Fibroblast of lung (primary cell): ENCODE results near the gene CDK5RAP1. TPM values are rescaled to one million over a fixed set of nuclear protein-coding genes. Genes with fewer than 3 reads are reported as not detected.

ENCODE experiments used
- DNase-seq, 2 donors: peaks; one replicate each; pipeline versions ENCODE4 v3.0.0 to v3.0.0-alpha.2; 2010; ENCODE audit warnings: low read depth in 2 of 2
- H2AFZ ChIP-seq: 2 replicates; pipeline ENCODE4 v1.5.1; 2012; ENCODE audit warnings: low read length, control low read depth, inconsistent platforms
- H3K27ac ChIP-seq: 2 replicates; pipeline ENCODE4 v1.5.1; 2011; ENCODE audit warnings: low read length, control low read depth; ENCODE audit not compliant: insufficient read depth
- H3K27me3 ChIP-seq: 2 replicates; pipeline ENCODE4 v1.5.1; 2011; ENCODE audit warnings: mild to moderate bottlenecking, low read length; ENCODE audit not compliant: control insufficient read depth, insufficient read depth
- H3K36me3 ChIP-seq: 2 replicates; pipeline ENCODE4 v1.5.1; 2011; ENCODE audit warnings: low read length; ENCODE audit not compliant: control insufficient read depth, insufficient read depth
- H3K4me1 ChIP-seq: 2 replicates; pipeline ENCODE4 v1.5.1; 2011; ENCODE audit warnings: low read length; ENCODE audit not compliant: control insufficient read depth, insufficient read depth; ENCODE audit errors: extremely low read depth
- H3K4me2 ChIP-seq: 2 replicates; pipeline ENCODE4 v1.5.1; 2011; ENCODE audit warnings: low read length, control low read depth; ENCODE audit not compliant: insufficient read depth; ENCODE audit errors: extremely low read depth
- H3K4me3 ChIP-seq, 4 experiments: fragments of 200-600 bp in 1 of 4; sonication (generic) in 1 of 4; replicated peaks in 1 of 4; 2 replicates each; pipeline ENCODE4 v1.5.1; 2011 to 2016; ENCODE audit warnings: low read length in 4 of 4, low read depth in 3 of 4, mild to moderate bottlenecking in 3 of 4, control low read depth in 2 of 4, inconsistent platforms in 1 of 4, mixed read lengths in 1 of 4; ENCODE audit not compliant: insufficient read depth in 1 of 4; ENCODE audit errors: control extremely low read depth in 1 of 4
- H3K79me2 ChIP-seq: 2 replicates; pipeline ENCODE4 v1.5.1; 2012; ENCODE audit warnings: mild to moderate bottlenecking, low read length, inconsistent platforms; ENCODE audit not compliant: control insufficient read depth, insufficient read depth
- H3K9ac ChIP-seq: 2 replicates; pipeline ENCODE4 v1.5.1; 2011; ENCODE audit warnings: mild to moderate bottlenecking, low read length, control low read depth; ENCODE audit not compliant: insufficient read depth
- H3K9me3 ChIP-seq: 2 replicates; pipeline ENCODE4 v1.5.1; 2012; ENCODE audit warnings: low read depth, low read length; ENCODE audit not compliant: control insufficient read depth, insufficient read depth
- H4K20me1 ChIP-seq: 2 replicates; pipeline ENCODE4 v1.5.1; 2011; ENCODE audit warnings: low read length; ENCODE audit not compliant: control insufficient read depth, insufficient read depth; ENCODE audit errors: extremely low read depth
- CTCF ChIP-seq, 2 donors: IDR thresholded peaks in 1 of 2; conservative IDR thresholded peaks in 1 of 2; 1 replicate in 1 of 2; 2 replicates in 1 of 2; pipeline ENCODE4 v1.5.1; 2011 to 2012; ENCODE audit warnings: low read length in 2 of 2, control low read depth in 1 of 2, inconsistent platforms in 1 of 2, low read depth in 1 of 2, mild to moderate bottlenecking in 1 of 2
- EZH2 ChIP-seq: IDR thresholded peaks from 2 replicates; pipeline ENCODE4 v1.5.1; 2012; ENCODE audit warnings: low read length, control low read depth, mild to moderate bottlenecking; ENCODE audit errors: missing control alignments
- polyA plus RNA-seq, 2 donors: library from polyadenylated mRNA; depleted of rRNA in 1 of 2; stranded (reverse) in 1 of 2; unstranded in 1 of 2; fragments of >200 nt; gene quantifications; 2 replicates each; pipeline ENCODE4 v1.2.1, GENCODE V29; 2011 to 2012; ENCODE audit warnings: missing spikeins in 1 of 2
- total RNA-seq: library from RNA; depleted of rRNA; stranded (reverse); fragments of >200 nt; gene quantifications from 2 replicates; pipeline ENCODE4 v1.2.1, GENCODE V29; 2014

Gene CDK5RAP1
- total and polyA plus RNA-seq, 2 donors (not counting 1 experiment from before 2014, with no cell fraction given) = 22.4 to 23.8 TPM

GRCh38 chr20:33423141-33423834, 22.0 kb upstream of the CDK5RAP1 start:
- peak; percentile 81 to 97 for DNase-seq
- no peaks in the 10 kb centered on the region for H3K27me3 ChIP-seq
- no peaks in the 10 kb centered on the region for H3K36me3 ChIP-seq
- H3K4me3 ChIP-seq = no peak overlapping the region
- no peak overlapping the region for H3K9ac ChIP-seq
- no peaks in the 10 kb centered on the region for H3K9me3 ChIP-seq
- no peaks in the 10 kb centered on the region for H4K20me1 ChIP-seq
- TF ChIP-seq CTCF (conservative IDR thresholded peaks at IDR 0.05 in 1 of 2, IDR thresholded peaks at IDR 0.05 in 1 of 2; ENCODE audit: low read depth in 1 of 2, low read length in 2 of 2) = no peak
- TF ChIP-seq EZH2 = no peak
- peaks cover 15% of the 10 kb centered on the region for H3K4me1 ChIP-seq
- H3K4me2 ChIP-seq = peak overlapping the region; percentile 3
- H2AFZ ChIP-seq = peak overlapping the region; percentile 6
- no peaks in the 10 kb centered on the region for H3K79me2 ChIP-seq
- peak overlapping the region; percentile 84 for H3K27ac ChIP-seq

- no peaks in the 10 kb centered on the region for H4K20me1 ChIP-seq
- H2AFZ ChIP-seq = no peak overlapping the region
- no peak overlapping the region for H3K9ac ChIP-seq
- H3K4me1 ChIP-seq = peaks cover 17% of the 10 kb centered on the region
- TF ChIP-seq CTCF (conservative IDR thresholded peaks at IDR 0.05 in 1 of 2, IDR thresholded peaks at IDR 0.05 in 1 of 2; ENCODE audit: low read depth in 1 of 2, low read length in 2 of 2) (no peak), EZH2 (no peak)
- H3K79me2 ChIP-seq = no peaks in the 10 kb centered on the region
- no peaks in the 10 kb centered on the region for H3K27me3 ChIP-seq
- no peak overlapping the region for H3K4me2 ChIP-seq
- H3K4me3 ChIP-seq = no peak overlapping the region
- H3K9me3 ChIP-seq = no peaks in the 10 kb centered on the region
- H3K36me3 ChIP-seq = peaks cover 3% of the 10 kb centered on the region
- no peak overlapping the region for H3K27ac ChIP-seq
- DNase-seq = peak in 1 of 2 donors; percentile 75
Measured at GRCh38 chr20:33419140-33419974, 18.0 kb upstream of the CDK5RAP1 start.

- H2AFZ ChIP-seq = no peak overlapping the region
- H3K79me2 ChIP-seq = no peaks in the 10 kb centered on the region
- H3K27ac ChIP-seq = no peak overlapping the region
Measured at GRCh38 chr20:33418033-33418432, 16.7 kb upstream of the CDK5RAP1 start.

More at GRCh38 chr20:33418033-33418432, 16.7 kb upstream of the CDK5RAP1 start:
- TF ChIP-seq CTCF (conservative IDR thresholded peaks at IDR 0.05 in 1 of 2, IDR thresholded peaks at IDR 0.05 in 1 of 2; ENCODE audit: low read depth in 1 of 2, low read length in 2 of 2) (no peak), EZH2 (no peak)
- Histone ChIP-seq H3K36me3 (peaks cover 3% of the 10 kb centered on the region), H4K20me1 (no peaks in the 10 kb centered on the region), H3K4me1 (peaks cover 8% of the 10 kb centered on the region), H3K9ac (no peak overlapping the region), H3K4me3 (no peak overlapping the region), H3K27me3 (no peaks in the 10 kb centered on the region), H3K9me3 (no peaks in the 10 kb centered on the region), H3K4me2 (no peak overlapping the region)
- no peak for DNase-seq
